ENCODE results near the gene SSNA1. TPM values are rescaled to one million over a fixed set of nuclear protein-coding genes. Genes with fewer than 3 reads are reported as not detected.

SSNA1 gene
- total and polyA plus RNA-seq, 7 donors = 39.6 to 122 (median 93.2) TPM

DNA sequence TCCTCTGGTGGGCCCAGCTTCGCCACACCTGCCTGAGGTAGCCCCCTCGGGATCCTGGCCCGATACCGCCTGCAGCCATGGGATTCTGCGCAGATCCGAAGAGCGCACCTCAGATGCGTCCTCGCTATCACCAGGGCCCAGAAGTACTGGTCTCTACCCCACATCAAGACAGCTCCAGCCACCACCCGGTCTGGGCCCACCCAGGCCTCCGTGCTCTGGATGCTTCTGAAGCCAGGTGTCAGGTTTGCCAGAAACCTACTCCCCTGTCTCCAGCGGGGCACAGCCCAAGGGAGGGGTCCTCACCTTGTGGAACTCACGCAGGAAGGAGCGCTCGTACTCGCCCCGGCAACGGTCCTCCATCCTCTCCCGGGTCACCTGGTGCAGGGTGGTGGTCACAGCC, 2.6 kb upstream of the SSNA1 start:
- no peak for TF ChIP-seq EP300 (IDR thresholded peaks at IDR 0.05)
- no peak for TF ChIP-seq CTCF (IDR thresholded peaks at IDR 0.05)
- no peak for TF ChIP-seq POLR2AphosphoS5 (IDR thresholded peaks at IDR 0.05)
- TF ChIP-seq POLR2A (IDR thresholded peaks at IDR 0.05) = no peak
- 92 to 96% methylated on average over 19 of the region's 19 CpGs for WGBS, 2 donors
- Histone ChIP-seq H3K9me3 (no peaks in the 10 kb centered on the region), H3K4me3 (no peak overlapping the region), H3K27ac (no peak overlapping the region), H3K27me3 (no peaks in the 10 kb centered on the region), H3K36me3 (peaks cover 36 to 72% (median 47%) of the 10 kb centered on the region in 4 donors), H3K4me1 (peaks cover 0 to 45% (median 44%) of the 10 kb centered on the region in 4 donors)
- DNase-seq = no peak
- intact Hi-C loops (cut with DNase I) = loop anchor here (5.0 kb wide), 3 partner anchors 36 to 59 kb away; partner anchors contain the start of gene RNF208

DNA sequence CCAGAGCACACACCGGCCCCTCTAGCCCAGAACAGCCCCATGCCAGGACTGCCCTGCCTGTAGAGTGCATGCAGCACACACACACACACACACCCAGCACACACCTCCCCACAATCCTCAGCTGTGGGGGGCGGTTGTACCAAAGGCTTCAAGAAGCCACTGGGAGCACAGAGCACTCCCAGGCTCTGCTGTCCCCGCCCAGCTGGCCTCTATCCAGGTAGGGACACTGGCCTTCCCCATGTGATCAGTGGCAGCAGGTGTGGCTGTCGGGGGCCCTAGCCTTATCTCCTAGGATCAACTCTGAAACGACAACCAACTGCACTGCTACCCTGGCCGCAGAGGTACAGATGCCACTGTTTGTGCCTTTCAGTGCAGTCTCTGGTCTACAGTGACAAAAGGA, 2.1 kb upstream of the SSNA1 start:
- intact Hi-C loops (cut with DNase I) = loop anchor here (5.0 kb wide), 3 partner anchors 36 to 59 kb away; partner anchors contain the start of gene RNF208
- H3K9me3 ChIP-seq = no peaks in the 10 kb centered on the region
- peaks cover 32 to 72% (median 45%) of the 10 kb centered on the region in 4 donors for H3K36me3 ChIP-seq

DNA sequence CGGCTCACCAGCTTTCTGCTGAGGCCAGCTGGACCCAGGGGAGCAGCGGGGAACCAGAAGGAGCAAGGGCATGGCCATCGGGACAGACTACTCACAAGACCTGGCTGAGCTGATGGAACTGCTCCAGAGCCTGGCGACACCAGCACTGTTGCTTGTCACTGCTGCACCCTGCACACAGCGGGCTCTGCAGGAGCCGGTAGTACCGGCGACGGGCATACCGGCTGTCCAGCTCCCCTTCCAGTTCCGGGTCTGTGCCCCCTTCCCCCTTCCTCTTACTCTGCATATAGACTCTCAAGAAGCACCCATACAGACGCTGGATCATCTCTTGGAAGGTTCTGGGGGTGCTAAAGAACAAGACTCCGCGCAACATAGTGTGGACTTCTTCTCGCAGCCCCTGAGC, 1.1 kb upstream of the SSNA1 start:
- Histone ChIP-seq H3K27ac (no peak overlapping the region), H3K36me3 (peaks cover 25 to 63% (median 42%) of the 10 kb centered on the region in 4 donors), H3K4me3 (peak overlapping the region; percentile 62 to 96 (median 72)), H3K27me3 (no peaks in the 10 kb centered on the region), H3K4me1 (peaks cover 0 to 47% (median 45%) of the 10 kb centered on the region in 4 donors), H3K9me3 (no peaks in the 10 kb centered on the region)
- 80 to 86% methylated on average over 15 of the region's 15 CpGs for WGBS, 2 donors
- no peak for TF ChIP-seq POLR2A (IDR thresholded peaks at IDR 0.05)
- no peak for TF ChIP-seq POLR2AphosphoS5 (IDR thresholded peaks at IDR 0.05)
- no peak for TF ChIP-seq CTCF (IDR thresholded peaks at IDR 0.05)
- TF ChIP-seq EP300 (IDR thresholded peaks at IDR 0.05) = no peak
- no peak for DNase-seq
- intact Hi-C loops (cut with DNase I) = loop anchor here (5.0 kb wide), 3 partner anchors 35 to 60 kb away; partner anchors contain the start of gene RNF208

More for the DNA sequence above, 2.1 kb upstream of the SSNA1 start:
- no peak for DNase-seq
- Histone ChIP-seq H3K27me3 (no peaks in the 10 kb centered on the region), H3K27ac (no peak overlapping the region), H3K4me3 (peak overlapping the region in 1 of 4 donors; percentile 96), H3K4me1 (peaks cover 0 to 47% (median 45%) of the 10 kb centered on the region in 4 donors)
- no peak for TF ChIP-seq POLR2A (IDR thresholded peaks at IDR 0.05)
- no peak for TF ChIP-seq EP300 (IDR thresholded peaks at IDR 0.05)
- TF ChIP-seq CTCF (IDR thresholded peaks at IDR 0.05) = no peak
- no peak for TF ChIP-seq POLR2AphosphoS5 (IDR thresholded peaks at IDR 0.05)
- WGBS, 2 donors = 30 to 79% methylated on average over 6 of the region's 6 CpGs

DNA sequence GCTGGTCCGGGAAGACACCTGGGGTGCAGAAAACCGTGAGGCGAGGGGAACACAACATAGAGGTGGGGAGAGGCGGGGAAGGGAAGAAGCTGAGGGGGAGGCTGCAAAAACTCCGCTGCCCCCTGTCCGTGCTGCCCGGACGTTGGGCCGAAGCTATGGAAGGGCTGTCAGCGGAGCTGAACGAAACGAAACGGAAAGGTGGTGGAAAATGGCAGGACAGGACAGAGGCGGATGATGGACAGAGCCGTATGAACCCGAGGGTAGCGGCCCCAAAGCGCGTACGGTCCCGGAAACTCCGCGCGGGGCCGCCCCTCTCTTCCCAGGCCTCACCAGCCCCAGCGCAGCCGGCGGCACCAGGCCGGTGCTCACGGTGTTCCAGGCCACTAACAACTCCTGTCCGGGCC, 388 bp upstream of the SSNA1 start:
- intact Hi-C loops (cut with DNase I) = loop anchor here (2.0 to 5.0 kb wide), 4 partner anchors 17 to 61 kb away; partner anchors contain the start of genes NDOR1, RNF208 and TMEM203
- Histone ChIP-seq H3K9me3 (no peaks in the 10 kb centered on the region), H3K27me3 (no peaks in the 10 kb centered on the region), H3K36me3 (peaks cover 18 to 56% (median 38%) of the 10 kb centered on the region in 4 donors), H3K4me1 (peaks cover 0 to 47% (median 45%) of the 10 kb centered on the region in 4 donors), H3K27ac (peak overlapping the region; percentile 95 to 99 (median 97)), H3K4me3 (peak overlapping the region; percentile 62 to 96 (median 72))
- DNase-seq = no peak
- no peak for TF ChIP-seq EP300 (IDR thresholded peaks at IDR 0.05)
- no peak for TF ChIP-seq CTCF (IDR thresholded peaks at IDR 0.05)
- no peak for TF ChIP-seq POLR2AphosphoS5 (IDR thresholded peaks at IDR 0.05)
- TF ChIP-seq POLR2A (IDR thresholded peaks at IDR 0.05) = no peak
- 1% methylated on average over 31 of the region's 31 CpGs for WGBS, 2 donors
